H9 (cell line): ENCODE results near the gene HSPBP1. TPM values are rescaled to one million over a fixed set of nuclear protein-coding genes. Genes with fewer than 3 reads are reported as not detected.
A peak's percentile ranks its signal among the peaks of the same experiment; 100 is the strongest.

Experiments used
- DNase-seq: peaks from one replicate; pipeline ENCODE4 v3.0.0-alpha.2; 2017
- H2AFZ ChIP-seq: one replicate; pipeline ENCODE4 v1.6.1; 2013; ENCODE audit warnings: mild to moderate bottlenecking, low read length, control low read depth, moderate library complexity
- H2AK5ac ChIP-seq: 2 replicates; pipeline ENCODE4 v1.6.1; 2013; ENCODE audit warnings: low read length, control low read depth, mixed read lengths; ENCODE audit not compliant: insufficient read length
- H2BK120ac ChIP-seq: one replicate; pipeline ENCODE4 v1.6.1; 2013; ENCODE audit warnings: low read depth, mild to moderate bottlenecking, low read length, control low read depth, inconsistent platforms; ENCODE audit not compliant: poor library complexity, severe bottlenecking
- H2BK12ac ChIP-seq: 2 replicates; pipeline ENCODE4 v1.6.1; 2013; ENCODE audit warnings: low read length, control low read depth, mixed read lengths, low read depth; ENCODE audit not compliant: insufficient read length
- H2BK15ac ChIP-seq: 2 replicates; pipeline ENCODE4 v1.6.1; 2013; ENCODE audit warnings: low read depth, low read length, control low read depth
- H2BK20ac ChIP-seq: one replicate; pipeline ENCODE4 v1.6.1; 2013; ENCODE audit warnings: low read depth, mild to moderate bottlenecking, low read length, control low read depth, inconsistent platforms; ENCODE audit not compliant: poor library complexity, severe bottlenecking
- H2BK5ac ChIP-seq: 2 replicates; pipeline ENCODE4 v1.6.1; 2013; ENCODE audit warnings: low read length, control low read depth, mixed read lengths; ENCODE audit not compliant: insufficient read length
- H3K14ac ChIP-seq: 2 replicates; pipeline ENCODE4 v1.6.1; 2013; ENCODE audit warnings: low read length, control low read depth; ENCODE audit not compliant: insufficient read depth
- H3K18ac ChIP-seq: 2 replicates; pipeline ENCODE4 v1.6.1; 2013; ENCODE audit warnings: low read depth, mild to moderate bottlenecking, mixed read lengths, low read length, control low read depth; ENCODE audit not compliant: insufficient read length
- H3K23ac ChIP-seq: 2 replicates; pipeline ENCODE4 v1.6.1; 2013; ENCODE audit warnings: low read length, control low read depth, mixed read lengths, low read depth; ENCODE audit not compliant: insufficient read length
- H3K23me2 ChIP-seq: 2 replicates; pipeline ENCODE4 v1.6.1; 2013; ENCODE audit warnings: low read depth, mild to moderate bottlenecking, mixed read lengths, low read length, control low read depth; ENCODE audit not compliant: insufficient read length, poor library complexity, severe bottlenecking
- H3K27ac ChIP-seq: 2 replicates; pipeline ENCODE4 v1.5.1; 2013; ENCODE audit warnings: low read length, control low read depth, mixed read lengths, low read depth; ENCODE audit not compliant: insufficient read length
- H3K27me3 ChIP-seq: 2 replicates; pipeline ENCODE4 v1.6.1; 2013; ENCODE audit warnings: low read length, control low read depth, inconsistent platforms; ENCODE audit not compliant: insufficient read depth
- H3K4ac ChIP-seq: 2 replicates; pipeline ENCODE4 v1.6.1; 2013; ENCODE audit warnings: low read depth, mild to moderate bottlenecking, control low read depth, inconsistent platforms, low read length, moderate library complexity
- H3K4me1 ChIP-seq: 2 replicates; pipeline ENCODE4 v1.6.1; 2013; ENCODE audit warnings: low read length, control low read depth, inconsistent platforms; ENCODE audit not compliant: insufficient read depth
- H3K4me2 ChIP-seq: 2 replicates; pipeline ENCODE4 v1.6.1; 2013; ENCODE audit warnings: low read length, control low read depth, mixed read lengths; ENCODE audit not compliant: insufficient read length, insufficient read depth
- H3K56ac ChIP-seq: 2 replicates; pipeline ENCODE4 v1.6.1; 2013; ENCODE audit warnings: low read depth, mild to moderate bottlenecking, mixed read lengths, low read length, control low read depth; ENCODE audit not compliant: insufficient read length
- H3K79me1 ChIP-seq: 2 replicates; pipeline ENCODE4 v1.6.1; 2013; ENCODE audit warnings: low read depth, mild to moderate bottlenecking, moderate library complexity, low read length, control low read depth, inconsistent platforms; ENCODE audit not compliant: insufficient read depth, poor library complexity, severe bottlenecking
- H3K79me2 ChIP-seq: 2 replicates; pipeline ENCODE4 v1.6.1; 2013; ENCODE audit warnings: low read length, control low read depth, inconsistent platforms; ENCODE audit not compliant: insufficient read depth
- H3K9ac ChIP-seq: 2 replicates; pipeline ENCODE4 v1.6.1; 2013; ENCODE audit warnings: low read length, control low read depth, mixed read lengths; ENCODE audit not compliant: insufficient read length; ENCODE audit errors: extremely low read depth
- H3K9me3 ChIP-seq: one replicate; pipeline ENCODE4 v1.6.1; 2013; ENCODE audit warnings: low read depth, low read length, inconsistent platforms; ENCODE audit not compliant: control insufficient read depth
- H3T11ph ChIP-seq: one replicate; pipeline ENCODE4 v1.6.1; 2013; ENCODE audit warnings: mild to moderate bottlenecking, low read length, control low read depth, inconsistent platforms
- H4K20me1 ChIP-seq: one replicate; pipeline ENCODE4 v1.6.1; 2013; ENCODE audit not compliant: control insufficient read depth, insufficient read length, insufficient read depth
- H4K5ac ChIP-seq: 2 replicates; pipeline ENCODE4 v1.6.1; 2013; ENCODE audit warnings: low read depth, mild to moderate bottlenecking, mixed read lengths, low read length, control low read depth; ENCODE audit not compliant: insufficient read length
- H4K8ac ChIP-seq: replicated peaks from 2 replicates; pipeline ENCODE4 v1.6.1; 2013; ENCODE audit warnings: low read length, control low read depth, mixed read lengths, low read depth; ENCODE audit not compliant: insufficient read length
- H4K91ac ChIP-seq: 2 replicates; pipeline ENCODE4 v1.6.1; 2013; ENCODE audit warnings: low read depth, mild to moderate bottlenecking, moderate library complexity, mixed read lengths, low read length, control low read depth; ENCODE audit not compliant: insufficient read length
- H3K27ac Mint-ChIP-seq, 3 experiments: 2 replicates in 2 of 3; 3 replicates in 1 of 3; pipeline ENCODE4 v1.8.0; 2020 to 2021; ENCODE audit warnings: mixed read lengths in 3 of 3, mild to moderate bottlenecking in 1 of 3, moderate library complexity in 1 of 3
- H3K27me3 Mint-ChIP-seq: 2 replicates; pipeline ENCODE4 v1.8.0; 2021; ENCODE audit warnings: low read depth, mild to moderate bottlenecking, moderate library complexity, mixed read lengths
- H3K36me3 Mint-ChIP-seq, 3 experiments: 2 replicates in 2 of 3; 3 replicates in 1 of 3; pipeline ENCODE4 v1.8.0; 2020 to 2021; ENCODE audit warnings: low read depth in 3 of 3, mixed read lengths in 3 of 3; ENCODE audit not compliant: insufficient read depth in 1 of 3
- H3K4me1 Mint-ChIP-seq, 2 experiments: 2 replicates each; pipeline ENCODE4 v1.8.0; 2020; ENCODE audit warnings: mixed read lengths in 2 of 2
- H3K4me3 Mint-ChIP-seq, 2 experiments: 2 replicates in 1 of 2; 3 replicates in 1 of 2; pipeline ENCODE4 v1.8.0; 2020 to 2021; ENCODE audit warnings: mild to moderate bottlenecking in 2 of 2, mixed read lengths in 2 of 2, moderate library complexity in 1 of 2
- H3K9me3 Mint-ChIP-seq, 2 experiments: 2 replicates in 1 of 2; 3 replicates in 1 of 2; pipeline ENCODE4 v1.8.0; 2020; ENCODE audit warnings: mild to moderate bottlenecking in 2 of 2, mixed read lengths in 2 of 2, moderate library complexity in 1 of 2
- CTCF ChIP-seq: fragments of 200-600 bp; sonication (generic); conservative IDR thresholded peaks from 3 replicates; pipeline ENCODE4 v1.8.0; 2021; ENCODE audit warnings: antibody characterized with exemption, mild to moderate bottlenecking
- WGBS: extraction: QIAGEN DNeasy Blood & Tissue Kit; methylation state at CpG from one replicate; pipeline ENCODE4 v1.1.7; 2013; ENCODE audit warnings: missing lambda C conversion rate, low lambda C conversion rate, mixed read lengths; ENCODE audit not compliant: insufficient read length; ENCODE audit errors: extremely low coverage; 5-methylcytosine and 5-hydroxymethylcytosine counted together
- total RNA-seq: library from RNA; stranded (reverse); gene quantifications from 2 replicates; pipeline ENCODE4 v1.2.1, GENCODE V29; 2021

The HSPBP1 gene
- total RNA-seq, 1 experiment from 2014 or later, result 47.4 TPM

- Histone ChIP-seq H3K9ac (peak within 1 kb of the TSS; percentile 79), H2BK20ac (no peak within 1 kb of the TSS), H2BK120ac (no peak within 1 kb of the TSS), H3K23ac (no peak within 1 kb of the TSS), H3K14ac (peak within 1 kb of the TSS; percentile 47), H4K8ac (no peak within 1 kb of the TSS), H3K18ac (peak within 1 kb of the TSS; percentile 11), H3K27me3 (no peaks in the 10 kb centered on the region), H3K79me1 (peaks cover 16% of the 10 kb centered on the region), H3K79me2 (peaks cover 37% of the 10 kb centered on the region; the same call in 1 of the 2 replicates), H4K20me1 (peaks cover 3% of the 10 kb centered on the region), H3K4me1 (peaks cover 10% of the 10 kb centered on the region; the same call in 1 of the 2 replicates), H3T11ph (no peak within 1 kb of the TSS), H2AFZ (no peak within 1 kb of the TSS), H3K9me3 (no peaks in the 10 kb centered on the region), H3K27ac (peak within 1 kb of the TSS; percentile 22), H3K4me2 (peak within 1 kb of the TSS; percentile 80), H2BK12ac (no peak within 1 kb of the TSS), H3K4ac (no peak within 1 kb of the TSS), H3K23me2 (peaks cover 9% of the 10 kb centered on the region), H4K91ac (no peak within 1 kb of the TSS), H4K5ac (no peak within 1 kb of the TSS), H2BK15ac (no peak within 1 kb of the TSS), H2AK5ac (no peak within 1 kb of the TSS), H3K56ac (no peak within 1 kb of the TSS), H2BK5ac (no peak within 1 kb of the TSS)
- peaks cover 38 to 50% of the 10 kb centered on the region in 2 experiments for H3K4me1 Mint-ChIP-seq
- H3K36me3 Mint-ChIP-seq, result peaks cover 5 to 10% (median 9%) of the 10 kb centered on the region in 3 experiments
- peak; percentile 95 for DNase-seq
- WGBS, result no CpG with 5 or more reads among the region's 76 CpGs
- H3K27me3 Mint-ChIP-seq, result no peaks in the 10 kb centered on the region; the same call in 1 of the 2 replicates
- H3K27ac Mint-ChIP-seq, result peak within 1 kb of the TSS; percentile 97 to 99 (median 99)
- H3K9me3 Mint-ChIP-seq, result no peaks in the 10 kb centered on the region
- no peak for TF ChIP-seq CTCF
- H3K4me3 Mint-ChIP-seq, result peak within 1 kb of the TSS; percentile 97 to 99
Observed at GRCh38 chr19:55258828-55259539, 20.9 kb downstream of the HSPBP1 start, which contains the start of gene PPP6R1. PPP6R1 (minus strand) TSS chr19:55259017; CDS start chr19:55247103, 11,914 bp downstream.
